Ectodermal cell (in vitro differentiated cells): ENCODE measurements around the gene DNM2.
"Not testable (repeated sequence)": the region's sequence is repeated elsewhere in the genome, so short reads cannot be mapped to it uniquely, and the experiment has no call there.

Experiments
- H3K27ac ChIP-seq: 2 replicates; pipeline ENCODE4 v1.7.0; 2013; ENCODE audit warnings: mild to moderate bottlenecking, low read depth, low read length; ENCODE audit not compliant: insufficient read depth, poor library complexity, severe bottlenecking
- H3K27me3 ChIP-seq: 2 replicates; pipeline ENCODE4 v1.7.0; 2013; ENCODE audit warnings: mild to moderate bottlenecking, low read length; ENCODE audit not compliant: insufficient read depth, control insufficient read depth, poor library complexity, severe bottlenecking
- H3K36me3 ChIP-seq: one replicate; pipeline ENCODE4 v1.7.0; 2013; ENCODE audit warnings: low read length; ENCODE audit not compliant: control insufficient read depth, insufficient read depth
- H3K4me1 ChIP-seq: one replicate; pipeline ENCODE4 v1.7.0; 2013; ENCODE audit warnings: low read length; ENCODE audit not compliant: control insufficient read depth, insufficient read depth
- H3K4me3 ChIP-seq: 2 replicates; pipeline ENCODE4 v1.7.0; 2013; ENCODE audit warnings: low read depth, low read length, control low read depth; ENCODE audit not compliant: insufficient read depth
- H3K9me3 ChIP-seq: 2 replicates; pipeline ENCODE4 v1.7.0; 2013; ENCODE audit warnings: mild to moderate bottlenecking, low read length, moderate library complexity; ENCODE audit not compliant: control insufficient read depth
- WGBS, 2 experiments: methylation state at CpG; one replicate each; pipeline ENCODE4 v1.1.7; 2013; ENCODE audit warnings: missing lambda C conversion rate in 2 of 2; 5-methylcytosine and 5-hydroxymethylcytosine counted together

The DNM2 gene

GRCh38 chr19:10737722-10738121, 19.8 kb downstream of the DNM2 start:
- 94 to 95% methylated on average over 9 of the region's 9 CpGs for WGBS, 2 experiments
- no peak overlapping the region for H3K27ac ChIP-seq

DNA sequence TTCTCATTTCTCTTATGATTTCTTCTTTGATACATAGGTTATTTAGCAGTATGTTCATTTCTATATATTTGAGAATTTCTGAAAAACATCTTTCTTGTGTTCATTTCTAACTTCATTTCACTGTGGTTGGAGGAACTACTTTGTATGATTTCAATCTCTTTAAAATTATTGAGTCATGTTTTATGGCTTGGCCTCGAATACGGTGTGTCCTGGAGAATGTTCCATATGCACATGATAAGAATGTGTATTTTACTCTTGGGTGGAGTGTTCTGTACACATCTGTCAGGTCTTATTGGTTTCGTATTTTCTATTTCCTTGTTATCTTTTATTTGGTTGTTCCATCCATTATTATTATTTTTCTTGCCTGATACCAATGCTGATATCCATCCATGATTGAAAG, 22.9 kb downstream of the DNM2 start:
- Histone ChIP-seq H3K27me3 (no peaks in the 10 kb centered on the region), H3K4me1 (no peaks in the 10 kb centered on the region), H3K36me3 (no peaks in the 10 kb centered on the region), H3K27ac (no peak overlapping the region), H3K4me3 (no peak overlapping the region), H3K9me3 (no peaks in the 10 kb centered on the region)
- 96 to 100% methylated on average over 2 of the region's 3 CpGs for WGBS, 2 experiments

More at GRCh38 chr19:10737722-10738121, 19.8 kb downstream of the DNM2 start:
- Histone ChIP-seq H3K4me3 (no peak overlapping the region), H3K36me3 (no peaks in the 10 kb centered on the region), H3K27me3 (no peaks in the 10 kb centered on the region), H3K4me1 (no peaks in the 10 kb centered on the region), H3K9me3 (no peaks in the 10 kb centered on the region)

- whole genome bisulfite sequencing, 2 experiments = 92 to 97% methylated on average over 4 of the region's 4 CpGs
- Histone ChIP-seq H3K27ac (no peak overlapping the region), H3K36me3 (no peaks in the 10 kb centered on the region), H3K9me3 (no peaks in the 10 kb centered on the region), H3K27me3 (no peaks in the 10 kb centered on the region), H3K4me3 (no peak overlapping the region), H3K4me1 (no peaks in the 10 kb centered on the region)
These were observed 24.6 kb downstream of the DNM2 start for GRCh38 chr19:10742476-10742875.

GRCh38 chr19:10744253-10744798, 26.4 kb downstream of the DNM2 start:
- Histone ChIP-seq H3K27me3 (no peaks in the 10 kb centered on the region), H3K9me3 (no peaks in the 10 kb centered on the region), H3K36me3 (no peaks in the 10 kb centered on the region), H3K27ac (no peak overlapping the region), H3K4me1 (no peaks in the 10 kb centered on the region), H3K4me3 (no peak overlapping the region)
- 87 to 89% methylated on average over 11 of the region's 11 CpGs for WGBS, 2 experiments

DNA sequence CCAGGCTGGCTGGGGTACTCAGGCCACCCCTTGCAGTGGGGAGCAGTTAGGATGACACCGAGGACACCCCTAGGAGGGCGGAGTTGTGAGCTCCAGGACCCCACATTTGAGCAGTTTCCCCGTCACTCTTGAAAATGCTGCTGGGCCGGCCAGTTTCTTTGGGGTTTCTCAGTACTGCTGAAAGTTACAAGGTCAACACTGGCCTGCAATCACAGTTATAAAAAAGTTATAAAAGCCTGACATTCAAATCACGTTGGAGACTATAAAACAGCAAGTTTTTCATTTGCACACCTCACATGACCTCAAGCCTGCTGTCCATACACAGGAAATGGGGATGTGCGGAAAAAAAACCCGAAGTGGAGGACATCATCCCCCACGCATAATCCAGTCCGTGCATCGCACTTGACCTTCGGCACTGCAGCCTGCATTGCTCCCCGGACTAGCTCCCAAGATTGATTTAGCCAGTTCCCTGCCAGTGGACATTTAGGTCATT, 27.0 kb downstream of the DNM2 start:
- Histone ChIP-seq H3K4me1 (no peaks in the 10 kb centered on the region), H3K36me3 (no peaks in the 10 kb centered on the region), H3K4me3 (no peak overlapping the region), H3K27ac (no peak overlapping the region), H3K27me3 (no peaks in the 10 kb centered on the region), H3K9me3 (no peaks in the 10 kb centered on the region)
- 94 to 95% methylated on average over 12 of the region's 12 CpGs for WGBS, 2 experiments

DNA sequence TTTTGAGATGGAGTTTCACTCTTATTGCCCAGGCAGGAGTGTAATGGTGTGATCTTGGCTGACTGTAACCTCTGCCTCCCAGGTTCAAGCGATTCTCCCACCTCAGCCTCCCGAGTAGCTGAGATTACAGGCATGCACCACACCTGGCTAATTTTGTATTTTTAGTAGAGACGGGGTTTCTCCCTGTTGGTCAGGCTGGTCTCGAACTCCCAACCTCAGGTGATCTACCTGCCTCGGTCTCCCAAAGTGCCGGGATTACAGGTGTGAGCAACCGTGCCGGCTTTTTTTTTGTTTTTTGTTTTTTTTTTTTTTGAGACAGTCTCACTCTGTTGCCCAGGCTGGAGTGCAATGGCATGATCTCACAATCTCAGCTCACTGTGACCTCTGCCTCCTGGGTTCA, 28.6 kb downstream of the DNM2 start:
- not testable (repeated sequence) for H3K36me3 ChIP-seq, H3K9me3 ChIP-seq, H3K4me1 ChIP-seq, H3K27me3 ChIP-seq, H3K27ac ChIP-seq, H3K4me3 ChIP-seq
- 93 to 95% methylated on average over 8 of the region's 8 CpGs for WGBS, 2 experiments

- H3K36me3 ChIP-seq = no peaks in the 10 kb centered on the region
- WGBS, 2 experiments = 86 to 89% methylated on average over 6 of the region's 6 CpGs
- H3K4me1 ChIP-seq = no peaks in the 10 kb centered on the region
- H3K4me3 ChIP-seq = no peak overlapping the region
- H3K9me3 ChIP-seq = no peaks in the 10 kb centered on the region
- H3K27me3 ChIP-seq = no peaks in the 10 kb centered on the region
- H3K27ac ChIP-seq = no peak overlapping the region
These were observed 29.4 kb downstream of the DNM2 start for GRCh38 chr19:10747271-10747670.

DNA sequence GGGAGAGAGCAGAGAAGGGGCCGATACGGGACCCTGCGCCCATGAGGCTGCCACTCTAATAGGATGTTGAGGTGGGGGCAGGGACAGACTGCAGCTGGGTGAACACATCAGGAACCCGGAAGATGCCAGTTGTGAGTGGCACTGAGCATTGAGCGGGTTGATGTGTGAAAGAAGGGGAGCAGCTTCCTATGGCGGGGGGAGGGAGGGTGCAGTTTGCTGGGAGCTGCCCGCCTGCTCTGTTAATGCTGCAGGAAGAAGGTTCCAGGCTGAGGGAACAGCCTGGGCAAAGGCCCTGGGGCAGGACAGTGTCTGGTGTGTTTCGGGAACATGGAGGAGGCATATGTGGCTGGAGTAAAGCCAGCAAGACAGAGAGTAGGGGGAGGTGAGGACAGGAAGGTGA, 29.8 kb downstream of the DNM2 start:
- whole genome bisulfite sequencing, 2 experiments = 92 to 93% methylated on average over 8 of the region's 8 CpGs
- H3K27ac ChIP-seq = no peak overlapping the region
- no peaks in the 10 kb centered on the region for H3K36me3 ChIP-seq
- no peaks in the 10 kb centered on the region for H3K9me3 ChIP-seq
- H3K4me3 ChIP-seq = no peak overlapping the region
- H3K4me1 ChIP-seq = no peaks in the 10 kb centered on the region
- H3K27me3 ChIP-seq = no peaks in the 10 kb centered on the region

GRCh38 chr19:10748195-10748926, 30.5 kb downstream of the DNM2 start:
- H3K27ac ChIP-seq = peak overlapping the region; percentile 36

GRCh38 chr19:10748927-10749434, 31.1 kb downstream of the DNM2 start:
- H3K36me3 ChIP-seq = no peaks in the 10 kb centered on the region

More at GRCh38 chr19:10748195-10748926, 30.5 kb downstream of the DNM2 start:
- H3K9me3 ChIP-seq = no peaks in the 10 kb centered on the region
- 93% methylated on average over 20 of the region's 20 CpGs for WGBS, 2 experiments
- H3K36me3 ChIP-seq = no peaks in the 10 kb centered on the region
- no peaks in the 10 kb centered on the region for H3K4me1 ChIP-seq
- H3K27me3 ChIP-seq = no peaks in the 10 kb centered on the region
- no peak overlapping the region for H3K4me3 ChIP-seq

More at GRCh38 chr19:10748927-10749434, 31.1 kb downstream of the DNM2 start:
- Histone ChIP-seq H3K4me3 (no peak overlapping the region), H3K9me3 (no peaks in the 10 kb centered on the region), H3K27ac (peak overlapping the region; percentile 36), H3K27me3 (no peaks in the 10 kb centered on the region), H3K4me1 (no peaks in the 10 kb centered on the region)
- 90 to 91% methylated on average over 10 of the region's 10 CpGs for WGBS, 2 experiments
